ENCODE data around the gene RAB3B.
"Not testable (repeated sequence)": the region's sequence is repeated elsewhere in the genome, so short reads cannot be mapped to it uniquely, and the experiment has no call there.

The RAB3B gene

DNA sequence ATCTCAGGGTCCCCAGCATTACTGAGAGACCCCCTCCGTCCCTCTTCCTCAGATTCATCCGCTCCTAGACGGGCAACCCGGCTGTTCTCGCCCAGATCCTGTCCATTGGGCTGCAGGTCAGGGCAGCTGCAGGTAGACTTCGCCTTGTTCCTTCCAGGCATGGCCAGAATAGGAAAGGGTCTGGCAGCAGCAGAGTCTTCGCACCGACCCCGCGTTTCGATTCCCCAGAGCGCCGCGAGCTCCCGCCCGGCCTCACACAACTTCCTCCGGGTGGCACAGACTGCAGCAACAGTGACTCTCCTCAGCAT lies 112.2 kb downstream of the RAB3B start:
- intact Hi-C loops (cut with DNase I): loop anchor here (10.0 kb wide), 1 partner anchor 253 kb away; no protein-coding TSS in a partner anchor
- DNase-seq: peak in 1 of 10 donors; percentile 10

DNA sequence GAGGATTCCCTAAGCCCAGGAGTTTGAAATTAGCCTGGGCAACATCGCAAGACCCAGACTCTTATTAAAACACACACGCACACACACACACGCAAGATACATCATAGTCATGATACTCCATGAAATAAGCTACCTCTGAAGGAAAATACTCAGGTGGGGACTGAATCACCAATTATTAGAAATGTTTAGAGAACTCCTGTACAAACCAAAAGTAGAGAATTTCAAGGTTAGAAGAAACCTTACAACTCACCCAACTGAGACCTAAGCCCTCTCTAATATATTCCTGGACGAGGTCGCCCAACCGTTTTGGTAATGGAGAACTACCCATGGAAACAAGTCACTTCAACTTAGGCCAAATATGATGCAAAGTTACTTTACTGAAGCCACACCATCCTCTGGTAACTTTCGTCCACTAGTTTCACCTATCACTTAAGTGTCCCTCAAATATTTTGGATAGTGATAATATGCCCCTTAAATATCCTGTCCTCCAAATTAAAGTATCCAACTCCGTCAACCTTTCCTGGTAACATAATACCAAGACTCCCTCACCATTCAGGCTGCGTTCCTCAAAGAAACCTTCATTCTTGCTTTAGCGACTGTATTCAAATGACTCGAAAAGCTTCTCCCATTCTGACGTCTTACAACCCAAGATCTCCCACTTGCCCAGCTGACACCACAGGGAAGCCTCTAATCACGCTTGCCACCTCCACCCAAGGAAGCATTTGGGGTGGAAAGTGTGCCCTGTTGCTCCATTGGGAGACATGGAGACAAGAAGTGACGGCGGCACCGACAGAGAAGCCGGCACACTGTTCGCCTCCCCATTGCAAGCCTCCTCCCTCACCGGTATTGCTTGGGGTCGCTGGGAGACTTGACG lies 112.8 kb downstream of the RAB3B start:
- peak in 5 of 10 donors; percentile 5 to 74 (median 11) for DNase-seq
- intact Hi-C loops (cut with DNase I): loop anchor here (10.0 kb wide), 1 partner anchor 253 kb away; no protein-coding TSS in a partner anchor

DNA sequence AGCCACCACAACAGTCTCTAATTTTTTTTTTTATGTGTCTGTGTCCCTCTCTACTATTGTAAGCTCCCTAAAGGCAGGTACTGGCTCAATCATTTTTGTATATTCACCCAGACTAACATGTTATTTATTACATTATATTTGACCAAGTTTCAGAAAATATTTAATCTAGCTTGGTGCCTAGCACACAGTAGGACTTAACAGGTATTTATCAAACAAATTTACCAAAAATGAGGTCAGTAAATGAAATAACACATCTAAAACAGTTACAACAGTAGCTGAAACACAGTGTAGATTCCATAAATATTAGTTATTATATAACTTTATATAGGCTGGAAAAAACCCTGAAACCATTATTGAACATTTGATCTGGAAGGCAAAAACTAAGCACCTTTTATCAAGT lies 114.7 kb downstream of the RAB3B start:
- no peak for DNase-seq
- intact Hi-C loops (cut with DNase I): loop anchor here (10.0 kb wide), 1 partner anchor 251 kb away; no protein-coding TSS in a partner anchor

DNA sequence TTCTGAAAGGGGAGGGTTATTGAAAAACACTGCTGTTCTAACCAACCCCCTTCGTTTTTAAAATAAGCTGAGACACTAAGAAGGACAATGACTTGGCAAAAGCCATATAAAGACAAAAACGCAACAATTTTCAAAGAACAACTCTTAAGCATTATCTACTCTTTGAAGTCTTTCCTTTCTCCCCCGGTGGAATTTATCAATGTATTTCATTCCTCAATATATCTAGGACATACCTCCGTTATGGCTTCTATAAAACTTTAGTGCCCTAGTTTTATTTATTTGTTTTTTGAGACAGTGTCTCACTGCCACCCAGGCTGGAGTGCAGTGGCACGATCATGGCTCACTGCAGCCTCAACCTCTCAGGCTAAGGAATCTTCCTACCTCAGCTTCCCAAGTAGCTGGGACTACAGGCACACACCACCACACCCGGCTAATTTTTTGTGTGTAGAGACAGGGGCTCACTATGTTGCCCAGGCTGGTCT lies 115.2 kb downstream of the RAB3B start:
- DNase-seq: no peak
- intact Hi-C loops (cut with DNase I): loop anchor here (10.0 kb wide), 1 partner anchor 251 kb away; no protein-coding TSS in a partner anchor

DNA sequence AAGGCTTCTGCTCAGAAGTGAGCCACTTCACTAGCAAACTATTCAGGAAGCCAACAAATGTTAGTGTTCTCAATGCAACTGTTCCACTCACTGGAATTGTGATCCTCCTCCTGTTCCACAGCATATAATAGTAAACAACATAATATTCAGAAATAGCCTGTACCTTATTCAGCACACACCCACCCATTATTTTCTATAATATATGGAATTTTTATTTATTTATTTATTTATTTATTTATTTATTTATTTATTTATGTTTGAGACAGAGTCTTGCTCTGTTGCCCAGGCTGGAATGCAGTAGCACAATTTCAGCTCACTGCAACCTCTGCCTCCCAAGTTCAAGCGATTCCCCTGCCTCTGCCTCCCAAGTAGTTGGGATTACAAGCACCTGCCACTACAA lies 117.2 kb downstream of the RAB3B start:
- DNase-seq: not testable (repeated sequence)
- intact Hi-C loops (cut with DNase I): loop anchor here (10.0 kb wide), 1 partner anchor 248 kb away; no protein-coding TSS in a partner anchor

DNA sequence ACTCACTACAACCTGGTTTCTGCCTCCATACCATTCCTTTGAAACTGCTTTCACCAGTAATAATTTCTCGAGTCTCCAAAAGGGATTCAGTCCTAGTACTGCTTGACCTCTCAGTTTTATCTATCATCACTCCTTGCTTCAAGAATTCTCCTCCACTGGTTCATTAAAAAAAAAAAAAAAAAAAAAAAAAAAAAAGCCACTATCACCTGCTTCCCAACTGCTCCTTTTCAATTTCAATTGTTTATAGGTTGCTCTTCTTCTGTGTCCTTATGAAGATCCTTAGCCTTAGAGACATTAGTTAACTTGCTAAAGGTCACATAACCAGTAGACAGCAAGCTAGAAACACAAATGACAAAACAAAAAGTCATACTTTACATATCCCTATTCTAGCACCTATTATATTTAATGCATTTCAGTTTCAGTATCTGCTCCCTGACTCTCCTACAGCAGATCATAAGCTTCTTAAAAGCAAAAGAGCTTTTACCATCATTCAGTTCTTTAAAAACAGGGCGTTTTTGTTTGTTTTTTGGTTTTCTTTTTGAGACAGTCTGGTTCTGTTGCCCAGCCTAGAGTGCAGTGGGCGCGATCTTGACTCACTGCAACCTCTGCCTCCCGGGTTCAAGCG lies 119.0 kb downstream of the RAB3B start:
- intact Hi-C loops (cut with DNase I): loop anchor here (10.0 kb wide), 1 partner anchor 247 kb away; no protein-coding TSS in a partner anchor
- DNase-seq: no peak

DNA sequence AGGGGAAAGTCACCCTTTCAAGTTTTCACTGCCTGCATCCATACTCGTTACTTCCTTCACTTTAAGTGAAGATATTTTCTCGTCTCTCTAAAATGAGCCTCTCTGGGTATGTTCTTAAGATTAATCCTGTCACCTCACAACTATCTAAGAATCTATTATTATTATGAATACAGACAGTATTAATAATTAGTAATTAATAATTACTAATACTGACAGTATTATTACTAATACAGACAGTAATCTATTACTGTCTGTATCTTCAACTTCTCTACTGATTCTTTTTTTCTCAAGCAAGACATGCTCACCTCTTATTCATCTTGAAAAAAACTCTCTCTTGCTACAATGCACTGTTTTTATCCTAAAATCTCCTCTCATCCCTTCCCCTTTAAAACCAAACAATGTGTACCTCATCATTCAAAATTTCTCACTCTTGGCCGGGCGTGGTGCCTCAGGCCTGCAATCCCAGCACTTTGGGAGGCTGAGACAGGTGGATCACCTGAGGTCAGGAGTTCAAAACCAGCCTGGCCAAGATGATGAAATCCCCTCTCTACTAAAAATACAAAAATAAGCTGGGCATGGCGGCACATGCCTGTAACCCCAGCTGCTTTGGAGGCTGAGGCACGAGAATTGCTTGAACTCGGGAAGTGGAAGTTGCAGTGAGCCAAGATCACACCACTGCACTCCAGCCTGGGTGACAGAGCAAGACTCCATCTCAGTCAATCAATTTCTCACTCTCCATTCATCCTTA lies 119.7 kb downstream of the RAB3B start:
- DNase-seq: no peak
- intact Hi-C loops (cut with DNase I): loop anchor here (10.0 kb wide), 1 partner anchor 246 kb away; no protein-coding TSS in a partner anchor

DNA sequence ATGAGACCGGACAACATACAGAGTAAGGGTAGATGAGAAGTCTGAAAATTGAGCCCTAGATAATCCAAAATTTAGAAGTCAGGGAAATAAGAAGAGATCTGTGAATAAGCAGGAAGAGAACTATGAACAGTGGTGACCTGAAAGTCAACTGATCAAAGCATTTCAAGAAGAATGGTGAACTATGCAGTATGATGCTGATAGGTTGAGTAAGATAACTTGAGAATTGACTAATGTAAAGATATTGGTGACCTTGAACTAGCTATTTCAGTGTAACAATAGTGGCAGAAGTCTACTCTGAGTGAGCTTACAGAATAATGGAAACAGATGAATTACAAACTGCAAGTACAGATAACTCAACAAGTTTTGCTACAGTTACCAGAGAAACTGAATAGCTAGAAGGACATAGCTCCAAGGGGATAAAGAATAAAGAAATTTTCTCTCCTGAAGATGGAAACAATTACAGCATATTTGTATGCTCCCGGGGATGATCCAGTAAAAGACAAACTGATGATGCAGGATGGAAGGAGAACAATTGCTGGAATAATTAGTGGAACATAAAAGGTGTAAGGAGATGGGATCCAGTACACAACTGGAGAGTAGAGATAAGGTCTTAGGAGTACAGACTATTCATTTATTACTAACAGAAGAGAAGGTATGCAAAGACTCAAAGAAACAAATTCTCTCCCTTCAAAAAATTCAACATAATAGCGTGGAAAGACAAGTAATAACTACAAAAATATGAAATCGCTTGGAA lies 122.8 kb downstream of the RAB3B start:
- intact Hi-C loops (cut with DNase I): no loop called here
- no peak for DNase-seq

DNA sequence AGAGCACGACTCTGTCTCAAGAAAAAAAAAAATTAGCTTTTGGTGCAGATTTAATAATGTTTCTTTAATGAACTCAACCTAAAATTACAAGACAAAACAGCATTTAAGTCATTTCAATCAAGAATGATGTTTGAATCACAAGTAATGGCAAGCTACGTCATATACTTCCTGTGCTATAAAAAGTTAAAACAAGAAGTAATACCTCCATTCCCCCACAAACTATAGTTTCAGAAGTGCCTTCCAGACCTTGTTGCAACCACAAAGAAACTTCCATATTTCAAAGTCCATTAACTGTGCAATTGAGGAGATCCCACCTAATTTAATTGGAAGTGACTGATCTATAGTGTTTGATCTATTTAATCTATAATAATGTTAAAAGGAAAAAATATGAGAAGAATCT lies 127.1 kb downstream of the RAB3B start:
- intact Hi-C loops (cut with DNase I): no loop called here
- no peak for DNase-seq

DNA sequence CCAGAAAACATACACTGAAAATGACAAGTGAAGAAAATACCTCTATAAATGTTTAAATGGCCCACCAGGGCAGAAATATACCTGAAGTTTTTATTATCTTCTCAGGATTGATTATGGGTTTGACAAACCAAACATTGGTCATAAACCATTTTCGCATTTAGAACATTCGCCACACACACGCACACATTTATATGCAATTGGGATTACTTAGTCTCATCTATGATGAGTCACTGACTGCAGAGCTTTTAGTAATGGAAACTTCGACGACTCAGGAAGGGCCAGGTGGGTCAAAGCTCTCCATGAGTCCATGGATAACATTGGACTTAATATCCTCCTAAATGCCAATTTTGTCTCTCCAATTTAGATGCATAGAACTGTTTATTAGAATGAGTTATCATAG lies 128.8 kb downstream of the RAB3B start:
- no peak for DNase-seq
- intact Hi-C loops (cut with DNase I): no loop called here

DNA sequence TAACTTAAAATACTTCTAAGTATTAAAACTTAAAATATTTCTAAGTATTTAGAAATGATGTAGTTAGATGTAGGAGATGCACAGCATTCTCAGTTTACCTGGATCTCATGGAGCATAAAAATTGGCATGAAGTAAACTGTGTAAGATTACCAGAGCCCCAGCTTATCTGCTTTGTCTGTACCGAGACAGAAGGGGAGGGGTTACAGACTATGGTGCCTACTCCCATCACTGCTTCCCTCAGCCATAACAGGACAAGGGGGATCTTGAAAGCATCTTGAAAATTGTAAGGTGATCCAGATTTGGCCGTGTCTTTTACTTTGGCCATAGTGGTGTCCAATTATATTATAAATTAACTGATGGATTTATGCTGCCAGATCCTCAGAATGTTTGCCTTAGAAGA lies 130.8 kb downstream of the RAB3B start:
- DNase-seq: no peak
- intact Hi-C loops (cut with DNase I): no loop called here

DNA sequence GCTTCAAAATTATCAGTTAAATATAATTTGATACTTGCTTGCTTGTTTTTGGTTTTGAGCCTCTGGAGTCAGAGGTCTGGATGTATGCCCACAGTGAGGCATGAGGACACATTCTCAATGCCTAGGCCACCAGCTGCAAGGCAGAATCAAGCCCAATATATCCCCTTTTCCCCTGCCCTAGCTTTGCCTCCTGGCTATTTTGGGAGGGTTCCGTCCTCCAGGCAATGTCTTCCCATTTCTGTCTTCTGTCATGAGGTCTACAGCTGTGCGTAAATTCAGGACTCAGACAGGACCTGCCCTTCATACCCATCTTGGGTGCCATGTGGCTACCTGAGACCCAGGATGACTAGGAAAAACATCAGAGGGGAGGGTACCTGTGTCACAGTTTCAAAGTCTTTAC lies 131.2 kb downstream of the RAB3B start:
- no peak for DNase-seq
- intact Hi-C loops (cut with DNase I): no loop called here

DNA sequence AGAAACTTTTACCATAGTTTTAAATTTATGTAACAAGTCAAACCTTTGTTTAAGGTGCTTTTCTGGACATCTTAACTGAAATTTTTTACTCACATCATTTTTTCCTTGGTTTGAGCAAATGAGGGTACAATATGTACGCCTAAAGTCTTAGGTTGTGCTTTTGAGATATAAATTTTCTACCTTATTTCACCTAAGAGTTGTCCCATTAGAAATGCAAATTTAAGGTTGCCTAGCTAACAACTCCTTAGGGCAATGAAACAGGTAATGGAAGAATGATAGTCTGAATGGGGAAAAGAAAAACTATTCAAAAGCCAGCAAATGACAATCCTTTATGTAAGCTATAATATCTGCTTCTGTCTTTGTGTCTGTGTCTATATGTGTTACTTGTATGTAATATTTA lies 131.6 kb downstream of the RAB3B start:
- intact Hi-C loops (cut with DNase I): no loop called here
- no peak for DNase-seq

All from posterior cingulate gyrus (tissue), 11 donors.